Activated T-cell treated with anti-CD3 and anti-CD28 coated beads for 24 hours (primary cell): ENCODE measurements around the gene CACNB3.
"Not testable (repeated sequence)": the region's sequence is repeated elsewhere in the genome, so short reads cannot be mapped to it uniquely, and the experiment has no call there.

Source experiments
- DNase-seq: peaks from one replicate; pipeline ENCODE4 v3.0.0-alpha.2; 2020; ENCODE audit warnings: low read depth

Gene CACNB3

GRCh38 chr12:48818831-48819590 is 715 bp downstream of the CACNB3 start:
- no peak for DNase-seq

GRCh38 chr12:48819986-48820725 is 1.9 kb downstream of the CACNB3 start:
- DNase-seq: no peak

- DNase-seq: no peak
These were observed 3.8 kb downstream of the CACNB3 start for GRCh38 chr12:48822139-48822538.

- no peak for DNase-seq
These were observed 4.4 kb downstream of the CACNB3 start for GRCh38 chr12:48822711-48823110.

- no peak for DNase-seq
These were observed 5.0 kb downstream of the CACNB3 start for GRCh38 chr12:48823281-48823680.

- no peak for DNase-seq
These were observed 5.8 kb downstream of the CACNB3 start for GRCh38 chr12:48824112-48824511.

- DNase-seq: no peak
These were observed 6.6 kb downstream of the CACNB3 start for GRCh38 chr12:48824905-48825304.

- DNase-seq: no peak
These were observed 8.0 kb downstream of the CACNB3 start for GRCh38 chr12:48826209-48826855.

GRCh38 chr12:48827026-48827425 is 8.7 kb downstream of the CACNB3 start:
- no peak for DNase-seq

GRCh38 chr12:48827513-48828096 is 9.3 kb downstream of the CACNB3 start:
- DNase-seq: no peak

- DNase-seq: no peak
These were observed 10.0 kb downstream of the CACNB3 start for GRCh38 chr12:48828293-48828692.

- DNase-seq: no peak
These were observed 10.7 kb downstream of the CACNB3 start for GRCh38 chr12:48828841-48829575.

GRCh38 chr12:48831257-48831656 is 13.0 kb downstream of the CACNB3 start:
- no peak for DNase-seq

GRCh38 chr12:48832321-48833060 is 14.2 kb downstream of the CACNB3 start:
- no peak for DNase-seq

- no peak for DNase-seq
These were observed 19.8 kb downstream of the CACNB3 start for GRCh38 chr12:48838048-48838447.

GRCh38 chr12:48842021-48842420 is 23.7 kb downstream of the CACNB3 start:
- DNase-seq: not testable (repeated sequence)

- peak; percentile 88 for DNase-seq
These were observed 33.8 kb downstream of the CACNB3 start, which contains the start of gene DDX23 for GRCh38 chr12:48851883-48852733. Gene DDX23 (minus strand): TSS chr12:48852163. CDS start chr12:48845782, 6,381 bp downstream.

GRCh38 chr12:48852734-48853688 is 34.7 kb downstream of the CACNB3 start:
- peak; percentile 88 for DNase-seq

GRCh38 chr12:48854488-48854887 is 36.2 kb downstream of the CACNB3 start:
- no peak for DNase-seq
